Measurements from ENCODE around the gene DAPK2.
"Not testable (repeated sequence)": the region's sequence is repeated elsewhere in the genome, so short reads cannot be mapped to it uniquely, and the experiment has no call there.

DNA sequence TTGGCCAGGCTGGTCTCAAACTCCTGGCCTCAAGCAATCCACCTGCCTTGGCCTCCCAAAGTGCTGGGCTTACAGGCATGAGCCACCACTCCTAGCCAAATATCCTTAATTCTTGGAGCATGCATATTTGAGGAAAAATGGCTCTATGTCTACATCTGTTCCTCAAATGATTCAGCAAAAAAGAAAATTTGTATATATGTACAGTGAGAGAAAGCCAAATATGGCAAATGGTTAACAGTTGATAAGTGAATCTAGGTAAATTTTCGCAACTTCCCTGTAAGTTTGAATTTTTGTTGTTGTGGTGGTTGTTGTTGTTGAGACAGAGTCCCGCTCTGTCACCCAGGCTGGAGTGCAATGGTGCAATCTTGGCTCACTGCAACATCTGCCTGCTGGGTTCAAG is 12.8 kb upstream of the DAPK2 start:
- not testable (repeated sequence) for TF ChIP-seq EZH2 (IDR thresholded peaks at IDR 0.05; ENCODE audit: low read length, unreplicated experiment); EZH2phosphoT487 (IDR thresholded peaks at IDR 0.05; ENCODE audit: borderline replicate concordance, low read length)
- TF ChIP-seq, protein P1, sequence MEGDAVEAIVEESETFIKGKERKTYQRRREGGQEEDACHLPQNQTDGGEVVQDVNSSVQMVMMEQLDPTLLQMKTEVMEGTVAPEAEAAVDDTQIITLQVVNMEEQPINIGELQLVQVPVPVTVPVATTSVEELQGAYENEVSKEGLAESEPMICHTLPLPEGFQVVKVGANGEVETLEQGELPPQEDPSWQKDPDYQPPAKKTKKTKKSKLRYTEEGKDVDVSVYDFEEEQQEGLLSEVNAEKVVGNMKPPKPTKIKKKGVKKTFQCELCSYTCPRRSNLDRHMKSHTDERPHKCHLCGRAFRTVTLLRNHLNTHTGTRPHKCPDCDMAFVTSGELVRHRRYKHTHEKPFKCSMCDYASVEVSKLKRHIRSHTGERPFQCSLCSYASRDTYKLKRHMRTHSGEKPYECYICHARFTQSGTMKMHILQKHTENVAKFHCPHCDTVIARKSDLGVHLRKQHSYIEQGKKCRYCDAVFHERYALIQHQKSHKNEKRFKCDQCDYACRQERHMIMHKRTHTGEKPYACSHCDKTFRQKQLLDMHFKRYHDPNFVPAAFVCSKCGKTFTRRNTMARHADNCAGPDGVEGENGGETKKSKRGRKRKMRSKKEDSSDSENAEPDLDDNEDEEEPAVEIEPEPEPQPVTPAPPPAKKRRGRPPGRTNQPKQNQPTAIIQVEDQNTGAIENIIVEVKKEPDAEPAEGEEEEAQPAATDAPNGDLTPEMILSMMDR (conservative IDR thresholded peaks at IDR 0.05; ENCODE audit: low read depth, low read length): not testable (repeated sequence)
